ENCODE measurements around the gene ZNF672.

DNA sequence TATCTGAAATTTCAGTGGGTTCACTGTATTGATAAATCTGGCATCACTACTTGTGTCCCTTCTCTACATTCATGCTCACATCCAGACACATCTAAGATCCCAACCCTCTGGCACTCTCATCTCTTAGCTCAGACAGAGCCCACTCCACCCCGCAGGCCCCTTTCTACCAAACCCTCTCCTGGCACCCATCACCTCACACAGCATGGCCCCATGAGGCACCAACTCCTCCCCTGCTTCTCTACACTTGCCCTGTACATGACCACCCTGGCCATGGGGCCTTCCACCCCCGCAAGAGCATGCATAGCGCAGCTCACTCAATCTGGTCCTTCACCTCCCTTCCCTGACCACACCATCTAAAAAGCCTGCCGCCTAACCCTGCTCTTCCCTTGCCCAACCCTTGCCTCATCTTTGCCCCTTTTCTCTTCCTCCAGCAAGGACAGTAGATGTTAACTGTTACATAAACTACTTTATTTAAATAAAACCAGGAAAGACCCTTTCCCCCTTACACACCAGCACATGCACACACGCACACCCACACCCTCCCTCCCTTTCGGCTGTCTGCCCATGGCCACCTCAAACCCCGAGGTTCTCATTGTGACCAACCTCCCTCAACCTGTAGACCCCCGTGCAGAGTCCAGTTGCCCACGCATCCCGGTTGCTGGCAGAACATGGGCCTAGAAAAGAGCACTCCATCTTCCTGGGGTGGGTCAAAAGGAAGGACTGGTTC lies 27.9 kb upstream of the ZNF672 start:
- TF ChIP-seq, protein P1, sequence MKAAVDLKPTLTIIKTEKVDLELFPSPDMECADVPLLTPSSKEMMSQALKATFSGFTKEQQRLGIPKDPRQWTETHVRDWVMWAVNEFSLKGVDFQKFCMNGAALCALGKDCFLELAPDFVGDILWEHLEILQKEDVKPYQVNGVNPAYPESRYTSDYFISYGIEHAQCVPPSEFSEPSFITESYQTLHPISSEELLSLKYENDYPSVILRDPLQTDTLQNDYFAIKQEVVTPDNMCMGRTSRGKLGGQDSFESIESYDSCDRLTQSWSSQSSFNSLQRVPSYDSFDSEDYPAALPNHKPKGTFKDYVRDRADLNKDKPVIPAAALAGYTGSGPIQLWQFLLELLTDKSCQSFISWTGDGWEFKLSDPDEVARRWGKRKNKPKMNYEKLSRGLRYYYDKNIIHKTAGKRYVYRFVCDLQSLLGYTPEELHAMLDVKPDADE (IDR thresholded peaks at IDR 0.05) = no peak
- TF ChIP-seq, protein P2, sequence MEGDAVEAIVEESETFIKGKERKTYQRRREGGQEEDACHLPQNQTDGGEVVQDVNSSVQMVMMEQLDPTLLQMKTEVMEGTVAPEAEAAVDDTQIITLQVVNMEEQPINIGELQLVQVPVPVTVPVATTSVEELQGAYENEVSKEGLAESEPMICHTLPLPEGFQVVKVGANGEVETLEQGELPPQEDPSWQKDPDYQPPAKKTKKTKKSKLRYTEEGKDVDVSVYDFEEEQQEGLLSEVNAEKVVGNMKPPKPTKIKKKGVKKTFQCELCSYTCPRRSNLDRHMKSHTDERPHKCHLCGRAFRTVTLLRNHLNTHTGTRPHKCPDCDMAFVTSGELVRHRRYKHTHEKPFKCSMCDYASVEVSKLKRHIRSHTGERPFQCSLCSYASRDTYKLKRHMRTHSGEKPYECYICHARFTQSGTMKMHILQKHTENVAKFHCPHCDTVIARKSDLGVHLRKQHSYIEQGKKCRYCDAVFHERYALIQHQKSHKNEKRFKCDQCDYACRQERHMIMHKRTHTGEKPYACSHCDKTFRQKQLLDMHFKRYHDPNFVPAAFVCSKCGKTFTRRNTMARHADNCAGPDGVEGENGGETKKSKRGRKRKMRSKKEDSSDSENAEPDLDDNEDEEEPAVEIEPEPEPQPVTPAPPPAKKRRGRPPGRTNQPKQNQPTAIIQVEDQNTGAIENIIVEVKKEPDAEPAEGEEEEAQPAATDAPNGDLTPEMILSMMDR (conservative IDR thresholded peaks at IDR 0.05; ENCODE audit: low read depth in 2 of 2) = no peak
- TF ChIP-seq ZNF114 (CRISPR knock-in tag; IDR thresholded peaks at IDR 0.05) (no peak), NANOG (IDR thresholded peaks at IDR 0.05; ENCODE audit: borderline replicate concordance) (no peak), EZH2 (IDR thresholded peaks at IDR 0.05; ENCODE audit: low read depth, unreplicated experiment) (no peak), EZH2phosphoT487 (IDR thresholded peaks at IDR 0.05; ENCODE audit: unreplicated experiment) (no peak), JUNB (IDR thresholded peaks at IDR 0.05; ENCODE audit: unreplicated experiment) (no peak), POLR2AphosphoS5 (IDR thresholded peaks at IDR 0.05; ENCODE audit: low read depth) (no peak), CREB1 (CRISPR knock-in tag; IDR thresholded peaks at IDR 0.05; ENCODE audit: low read depth) (no peak)
- TF ChIP-seq, protein P3, sequence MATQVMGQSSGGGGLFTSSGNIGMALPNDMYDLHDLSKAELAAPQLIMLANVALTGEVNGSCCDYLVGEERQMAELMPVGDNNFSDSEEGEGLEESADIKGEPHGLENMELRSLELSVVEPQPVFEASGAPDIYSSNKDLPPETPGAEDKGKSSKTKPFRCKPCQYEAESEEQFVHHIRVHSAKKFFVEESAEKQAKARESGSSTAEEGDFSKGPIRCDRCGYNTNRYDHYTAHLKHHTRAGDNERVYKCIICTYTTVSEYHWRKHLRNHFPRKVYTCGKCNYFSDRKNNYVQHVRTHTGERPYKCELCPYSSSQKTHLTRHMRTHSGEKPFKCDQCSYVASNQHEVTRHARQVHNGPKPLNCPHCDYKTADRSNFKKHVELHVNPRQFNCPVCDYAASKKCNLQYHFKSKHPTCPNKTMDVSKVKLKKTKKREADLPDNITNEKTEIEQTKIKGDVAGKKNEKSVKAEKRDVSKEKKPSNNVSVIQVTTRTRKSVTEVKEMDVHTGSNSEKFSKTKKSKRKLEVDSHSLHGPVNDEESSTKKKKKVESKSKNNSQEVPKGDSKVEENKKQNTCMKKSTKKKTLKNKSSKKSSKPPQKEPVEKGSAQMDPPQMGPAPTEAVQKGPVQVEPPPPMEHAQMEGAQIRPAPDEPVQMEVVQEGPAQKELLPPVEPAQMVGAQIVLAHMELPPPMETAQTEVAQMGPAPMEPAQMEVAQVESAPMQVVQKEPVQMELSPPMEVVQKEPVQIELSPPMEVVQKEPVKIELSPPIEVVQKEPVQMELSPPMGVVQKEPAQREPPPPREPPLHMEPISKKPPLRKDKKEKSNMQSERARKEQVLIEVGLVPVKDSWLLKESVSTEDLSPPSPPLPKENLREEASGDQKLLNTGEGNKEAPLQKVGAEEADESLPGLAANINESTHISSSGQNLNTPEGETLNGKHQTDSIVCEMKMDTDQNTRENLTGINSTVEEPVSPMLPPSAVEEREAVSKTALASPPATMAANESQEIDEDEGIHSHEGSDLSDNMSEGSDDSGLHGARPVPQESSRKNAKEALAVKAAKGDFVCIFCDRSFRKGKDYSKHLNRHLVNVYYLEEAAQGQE (IDR thresholded peaks at IDR 0.05; ENCODE audit: unreplicated experiment) = no peak
- TF ChIP-seq, protein P4, sequence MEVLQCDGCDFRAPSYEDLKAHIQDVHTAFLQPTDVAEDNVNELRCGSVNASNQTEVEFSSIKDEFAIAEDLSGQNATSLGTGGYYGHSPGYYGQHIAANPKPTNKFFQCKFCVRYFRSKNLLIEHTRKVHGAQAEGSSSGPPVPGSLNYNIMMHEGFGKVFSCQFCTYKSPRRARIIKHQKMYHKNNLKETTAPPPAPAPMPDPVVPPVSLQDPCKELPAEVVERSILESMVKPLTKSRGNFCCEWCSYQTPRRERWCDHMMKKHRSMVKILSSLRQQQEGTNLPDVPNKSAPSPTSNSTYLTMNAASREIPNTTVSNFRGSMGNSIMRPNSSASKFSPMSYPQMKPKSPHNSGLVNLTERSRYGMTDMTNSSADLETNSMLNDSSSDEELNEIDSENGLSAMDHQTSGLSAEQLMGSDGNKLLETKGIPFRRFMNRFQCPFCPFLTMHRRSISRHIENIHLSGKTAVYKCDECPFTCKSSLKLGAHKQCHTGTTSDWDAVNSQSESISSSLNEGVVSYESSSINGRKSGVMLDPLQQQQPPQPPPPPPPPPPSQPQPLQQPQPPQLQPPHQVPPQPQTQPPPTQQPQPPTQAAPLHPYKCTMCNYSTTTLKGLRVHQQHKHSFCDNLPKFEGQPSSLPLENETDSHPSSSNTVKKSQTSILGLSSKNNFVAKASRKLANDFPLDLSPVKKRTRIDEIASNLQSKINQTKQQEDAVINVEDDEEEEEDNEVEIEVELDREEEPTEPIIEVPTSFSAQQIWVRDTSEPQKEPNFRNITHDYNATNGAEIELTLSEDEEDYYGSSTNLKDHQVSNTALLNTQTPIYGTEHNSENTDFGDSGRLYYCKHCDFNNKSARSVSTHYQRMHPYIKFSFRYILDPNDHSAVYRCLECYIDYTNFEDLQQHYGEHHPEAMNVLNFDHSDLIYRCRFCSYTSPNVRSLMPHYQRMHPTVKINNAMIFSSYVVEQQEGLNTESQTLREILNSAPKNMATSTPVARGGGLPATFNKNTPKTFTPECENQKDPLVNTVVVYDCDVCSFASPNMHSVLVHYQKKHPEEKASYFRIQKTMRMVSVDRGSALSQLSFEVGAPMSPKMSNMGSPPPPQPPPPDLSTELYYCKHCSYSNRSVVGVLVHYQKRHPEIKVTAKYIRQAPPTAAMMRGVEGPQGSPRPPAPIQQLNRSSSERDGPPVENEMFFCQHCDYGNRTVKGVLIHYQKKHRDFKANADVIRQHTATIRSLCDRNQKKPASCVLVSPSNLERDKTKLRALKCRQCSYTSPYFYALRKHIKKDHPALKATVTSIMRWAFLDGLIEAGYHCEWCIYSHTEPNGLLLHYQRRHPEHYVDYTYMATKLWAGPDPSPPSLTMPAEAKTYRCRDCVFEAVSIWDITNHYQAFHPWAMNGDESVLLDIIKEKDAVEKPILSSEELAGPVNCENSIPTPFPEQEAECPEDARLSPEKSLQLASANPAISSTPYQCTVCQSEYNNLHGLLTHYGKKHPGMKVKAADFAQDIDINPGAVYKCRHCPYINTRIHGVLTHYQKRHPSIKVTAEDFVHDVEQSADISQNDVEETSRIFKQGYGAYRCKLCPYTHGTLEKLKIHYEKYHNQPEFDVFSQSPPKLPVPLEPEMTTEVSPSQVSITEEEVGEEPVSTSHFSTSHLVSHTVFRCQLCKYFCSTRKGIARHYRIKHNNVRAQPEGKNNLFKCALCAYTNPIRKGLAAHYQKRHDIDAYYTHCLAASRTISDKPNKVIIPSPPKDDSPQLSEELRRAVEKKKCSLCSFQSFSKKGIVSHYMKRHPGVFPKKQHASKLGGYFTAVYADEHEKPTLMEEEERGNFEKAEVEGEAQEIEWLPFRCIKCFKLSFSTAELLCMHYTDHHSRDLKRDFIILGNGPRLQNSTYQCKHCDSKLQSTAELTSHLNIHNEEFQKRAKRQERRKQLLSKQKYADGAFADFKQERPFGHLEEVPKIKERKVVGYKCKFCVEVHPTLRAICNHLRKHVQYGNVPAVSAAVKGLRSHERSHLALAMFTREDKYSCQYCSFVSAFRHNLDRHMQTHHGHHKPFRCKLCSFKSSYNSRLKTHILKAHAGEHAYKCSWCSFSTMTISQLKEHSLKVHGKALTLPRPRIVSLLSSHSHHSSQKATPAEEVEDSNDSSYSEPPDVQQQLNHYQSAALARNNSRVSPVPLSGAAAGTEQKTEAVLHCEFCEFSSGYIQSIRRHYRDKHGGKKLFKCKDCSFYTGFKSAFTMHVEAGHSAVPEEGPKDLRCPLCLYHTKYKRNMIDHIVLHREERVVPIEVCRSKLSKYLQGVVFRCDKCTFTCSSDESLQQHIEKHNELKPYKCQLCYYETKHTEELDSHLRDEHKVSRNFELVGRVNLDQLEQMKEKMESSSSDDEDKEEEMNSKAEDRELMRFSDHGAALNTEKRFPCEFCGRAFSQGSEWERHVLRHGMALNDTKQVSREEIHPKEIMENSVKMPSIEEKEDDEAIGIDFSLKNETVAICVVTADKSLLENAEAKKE (CRISPR knock-in tag; IDR thresholded peaks at IDR 0.05) = no peak
